Fibroblast of mammary gland (primary cell): ENCODE results near the gene ARVCF.

Experiments used
- DNase-seq: peaks from one replicate; pipeline ENCODE4 v3.0.0-alpha.2; 2010; ENCODE audit warnings: low read depth
- H3K4me3 ChIP-seq: 2 replicates; pipeline ENCODE4 v1.5.1; 2011; ENCODE audit warnings: low read depth, mild to moderate bottlenecking, low read length, moderate library complexity; ENCODE audit not compliant: control insufficient read depth
- CTCF ChIP-seq: conservative IDR thresholded peaks from 2 replicates; pipeline ENCODE4 v1.5.1; 2011; ENCODE audit warnings: low read depth, low read length, inconsistent platforms; ENCODE audit not compliant: control insufficient read depth, insufficient read depth

The ARVCF gene

GRCh38 chr22:20062043-20062765, 45.6 kb upstream of the ARVCF start:
- no peak for TF ChIP-seq CTCF
- H3K4me3 ChIP-seq = no peak overlapping the region
- DNase-seq = no peak

GRCh38 chr22:20061481-20061861, 44.8 kb upstream of the ARVCF start:
- no peak overlapping the region for H3K4me3 ChIP-seq
- TF ChIP-seq CTCF = no peak
- DNase-seq = peak; percentile 57

- TF ChIP-seq CTCF = no peak
- no peak for DNase-seq
Observed at GRCh38 chr22:20060700-20061480, 44.3 kb upstream of the ARVCF start.

GRCh38 chr22:20058989-20059770, 42.6 kb upstream of the ARVCF start:
- TF ChIP-seq CTCF = no peak

More at GRCh38 chr22:20060700-20061480, 44.3 kb upstream of the ARVCF start:
- H3K4me3 ChIP-seq = no peak overlapping the region

GRCh38 chr22:20057596-20058268, 41.1 kb upstream of the ARVCF start:
- DNase-seq = no peak
- TF ChIP-seq CTCF = no peak

More at GRCh38 chr22:20058989-20059770, 42.6 kb upstream of the ARVCF start:
- no peak for DNase-seq
- H3K4me3 ChIP-seq = no peak overlapping the region

More at GRCh38 chr22:20057596-20058268, 41.1 kb upstream of the ARVCF start:
- H3K4me3 ChIP-seq = no peak overlapping the region
